AG09309 (cell line): ENCODE data around the gene HOXB1.

Source experiments
- DNase-seq: peaks from one replicate; pipeline ENCODE4 v3.0.0-alpha.2; 2010; ENCODE audit warnings: low read depth
- H3K4me3 ChIP-seq: 2 replicates; pipeline ENCODE4 v1.5.1; 2011; ENCODE audit warnings: mild to moderate bottlenecking, low read depth, low read length, moderate library complexity; ENCODE audit not compliant: control insufficient read depth
- CTCF ChIP-seq: IDR thresholded peaks from 2 replicates; pipeline ENCODE4 v1.5.1; 2011; ENCODE audit warnings: mild to moderate bottlenecking, low read depth, low read length, inconsistent platforms; ENCODE audit not compliant: insufficient read depth, control insufficient read depth; ENCODE audit errors: missing control alignments

The HOXB1 gene

GRCh38 chr17:48545022-48545375 lies 14.2 kb upstream of the HOXB1 start, which contains the start of gene HOXB2:
HOXB2 (minus strand) TSS chr17:48545109; CDS start chr17:48544911, 198 bp downstream.
- DNase-seq, result no peak
- no peak for TF ChIP-seq CTCF
- peak within 1 kb of the TSS; percentile 64 for H3K4me3 ChIP-seq

- DNase-seq, result no peak
- TF ChIP-seq CTCF, result no peak
- H3K4me3 ChIP-seq, result peak overlapping the region; percentile 64
Measured at GRCh38 chr17:48544349-48545021, 13.7 kb upstream of the HOXB1 start.

- no peak for TF ChIP-seq CTCF
- peak overlapping the region; percentile 64 for H3K4me3 ChIP-seq
- no peak for DNase-seq
Measured at GRCh38 chr17:48543854-48544348, 13.1 kb upstream of the HOXB1 start.

GRCh38 chr17:48543107-48543853 lies 12.5 kb upstream of the HOXB1 start:
- no peak for TF ChIP-seq CTCF
- DNase-seq, result no peak
- H3K4me3 ChIP-seq, result peak overlapping the region; percentile 64

- H3K4me3 ChIP-seq, result peak overlapping the region; percentile 64
- DNase-seq, result no peak
- no peak for TF ChIP-seq CTCF
Measured at GRCh38 chr17:48542698-48543106, 11.9 kb upstream of the HOXB1 start.

- DNase-seq, result no peak
- H3K4me3 ChIP-seq, result peak overlapping the region; percentile 64
- TF ChIP-seq CTCF, result no peak
Measured at GRCh38 chr17:48542114-48542656, 11.4 kb upstream of the HOXB1 start.
